Tibial nerve (tissue), 4 donors: ENCODE data around the gene PLCD3.

Experiments used
- EP300 ChIP-seq, 2 donors: sonication (generic); formaldehyde crosslinking; IDR thresholded peaks; one replicate each; pipeline ENCODE4 v1.6.1; 2017; ENCODE audit warnings: antibody characterized with exemption in 2 of 2, mild to moderate bottlenecking in 1 of 2
- TF ChIP-seq, protein P1 (sequence below), 5 experiments: fragments of 200-600 bp in 3 of 5; fragments of 450-650 bp in 2 of 5; sonication (generic) in 3 of 5; IDR thresholded peaks; one replicate each; pipeline ENCODE4 v1.5.1; 2016 to 2019; ENCODE audit warnings: antibody characterized with exemption in 5 of 5, mild to moderate bottlenecking in 3 of 5, moderate library complexity in 2 of 5

DNA sequence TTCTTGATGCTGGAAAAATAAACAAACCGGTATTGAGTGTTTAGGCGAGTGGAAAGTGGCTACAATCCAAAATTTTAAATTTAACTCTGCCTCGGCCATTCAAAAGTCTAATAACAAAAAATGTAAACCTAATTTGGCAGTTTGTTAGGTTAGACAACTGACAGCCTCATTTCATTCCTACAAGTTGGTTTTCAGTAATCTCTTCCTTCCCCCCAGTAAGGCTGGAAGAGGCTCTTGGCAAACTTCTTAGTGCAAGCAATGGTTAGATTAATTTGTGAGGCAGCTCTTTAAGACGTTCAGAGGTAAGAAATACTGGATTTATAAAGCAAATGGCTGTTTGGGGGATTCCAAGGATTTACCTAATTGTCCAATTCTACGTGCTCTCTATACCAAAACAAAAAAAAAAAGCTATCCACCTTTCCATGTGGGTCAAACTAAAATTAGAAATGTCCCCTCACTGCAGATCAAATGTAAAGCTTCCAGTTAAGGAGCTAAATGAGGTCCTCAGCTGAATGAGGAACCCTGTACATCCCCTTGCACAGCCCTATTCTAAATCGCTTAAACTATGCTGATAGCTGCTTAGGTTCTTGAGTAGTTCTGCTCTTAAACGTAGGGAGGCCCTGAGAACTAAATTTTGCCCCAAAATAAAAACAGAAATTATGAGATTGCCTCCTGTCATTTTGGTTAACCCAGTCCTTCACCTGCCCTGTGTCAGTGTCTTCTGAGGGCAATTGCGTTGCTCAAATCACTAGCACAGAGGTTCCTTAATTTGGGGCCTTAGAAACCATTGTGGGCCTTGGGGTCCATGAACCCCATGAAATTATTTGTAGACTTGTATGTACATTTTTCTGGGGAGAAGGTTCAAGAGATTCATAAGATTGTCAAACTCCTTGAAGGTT lies 18.8 kb upstream of the PLCD3 start:
- no peak for TF ChIP-seq EP300 (IDR thresholded peaks at IDR 0.05)
- TF ChIP-seq, protein P1, sequence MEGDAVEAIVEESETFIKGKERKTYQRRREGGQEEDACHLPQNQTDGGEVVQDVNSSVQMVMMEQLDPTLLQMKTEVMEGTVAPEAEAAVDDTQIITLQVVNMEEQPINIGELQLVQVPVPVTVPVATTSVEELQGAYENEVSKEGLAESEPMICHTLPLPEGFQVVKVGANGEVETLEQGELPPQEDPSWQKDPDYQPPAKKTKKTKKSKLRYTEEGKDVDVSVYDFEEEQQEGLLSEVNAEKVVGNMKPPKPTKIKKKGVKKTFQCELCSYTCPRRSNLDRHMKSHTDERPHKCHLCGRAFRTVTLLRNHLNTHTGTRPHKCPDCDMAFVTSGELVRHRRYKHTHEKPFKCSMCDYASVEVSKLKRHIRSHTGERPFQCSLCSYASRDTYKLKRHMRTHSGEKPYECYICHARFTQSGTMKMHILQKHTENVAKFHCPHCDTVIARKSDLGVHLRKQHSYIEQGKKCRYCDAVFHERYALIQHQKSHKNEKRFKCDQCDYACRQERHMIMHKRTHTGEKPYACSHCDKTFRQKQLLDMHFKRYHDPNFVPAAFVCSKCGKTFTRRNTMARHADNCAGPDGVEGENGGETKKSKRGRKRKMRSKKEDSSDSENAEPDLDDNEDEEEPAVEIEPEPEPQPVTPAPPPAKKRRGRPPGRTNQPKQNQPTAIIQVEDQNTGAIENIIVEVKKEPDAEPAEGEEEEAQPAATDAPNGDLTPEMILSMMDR (IDR thresholded peaks at IDR 0.05), result no peak
